ES-I3 (cell line): Measurements from ENCODE around the gene CXorf66.
"Not testable (repeated sequence)": the region's sequence is repeated elsewhere in the genome, so short reads cannot be mapped to it uniquely, and the experiment has no call there.

ENCODE experiments used
- H3K36me3 ChIP-seq: 2 replicates; pipeline ENCODE4 v1.6.1; 2013; ENCODE audit warnings: mild to moderate bottlenecking, low read length, control low read depth, moderate library complexity; ENCODE audit not compliant: insufficient read depth
- H3K4me1 ChIP-seq: 2 replicates; pipeline ENCODE4 v1.6.1; 2013; ENCODE audit warnings: mild to moderate bottlenecking, control low read depth, low read length; ENCODE audit not compliant: insufficient read depth
- H3K9ac ChIP-seq: 2 replicates; pipeline ENCODE4 v1.6.1; 2013; ENCODE audit warnings: low read depth, mild to moderate bottlenecking, low read length, moderate library complexity
- H3K9me3 ChIP-seq: 2 replicates; pipeline ENCODE4 v1.6.1; 2013; ENCODE audit warnings: mild to moderate bottlenecking, low read length, moderate library complexity; ENCODE audit not compliant: control insufficient read depth, insufficient read depth

Gene CXorf66

GRCh38 chrX:139965421-139965820 lies at the start of gene CXorf66:
CXorf66 (minus strand) TSS chrX:139965521; CDS start chrX:139965496, 25 bp downstream.
- no peaks in the 10 kb centered on the region for H3K36me3 ChIP-seq

DNA sequence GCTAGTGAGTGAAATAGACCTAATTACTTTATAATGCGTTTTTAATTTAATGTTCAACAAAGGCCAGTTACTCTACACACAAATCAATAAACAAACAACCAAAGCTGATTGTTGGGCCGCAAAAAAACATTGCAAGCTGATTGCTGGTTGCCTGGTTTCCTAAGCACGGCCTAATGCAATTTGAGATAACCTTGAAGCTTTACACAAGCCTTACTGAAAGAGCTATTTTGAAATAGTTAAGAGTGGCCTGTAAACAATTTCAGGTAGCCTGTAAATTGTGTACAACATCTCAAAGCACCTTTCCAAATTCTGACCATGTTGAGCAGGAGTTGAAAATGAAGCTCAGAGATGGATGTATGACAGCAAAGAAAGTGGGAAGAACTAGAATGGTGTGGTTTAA lies 17.5 kb upstream of the CXorf66 start:
- Histone ChIP-seq H3K4me1 (no peaks in the 10 kb centered on the region), H3K36me3 (no peaks in the 10 kb centered on the region), H3K9ac (no peak overlapping the region), H3K9me3 (no peaks in the 10 kb centered on the region)

More at GRCh38 chrX:139965421-139965820, at the start of gene CXorf66:
- Histone ChIP-seq H3K9ac (no peak within 1 kb of the TSS), H3K4me1 (peaks cover 6% of the 10 kb centered on the region; the same call in 1 of the 2 replicates), H3K9me3 (no peaks in the 10 kb centered on the region)

GRCh38 chrX:139974471-139974870 lies 9.2 kb upstream of the CXorf66 start:
- Histone ChIP-seq H3K4me1 (0 out of 2 replicates have a peak, but pooled peaks cover 3% of the 10 kb centered on the region), H3K9ac (no peak overlapping the region), H3K36me3 (no peaks in the 10 kb centered on the region), H3K9me3 (peaks cover 6% of the 10 kb centered on the region)

GRCh38 chrX:139972629-139973624 lies 7.6 kb upstream of the CXorf66 start:
- H3K9me3 ChIP-seq, result peaks cover 6% of the 10 kb centered on the region
- 0 out of 2 replicates have a peak, but pooled peaks cover 3% of the 10 kb centered on the region for H3K4me1 ChIP-seq
- H3K9ac ChIP-seq, result no peak overlapping the region
- no peaks in the 10 kb centered on the region for H3K36me3 ChIP-seq

DNA sequence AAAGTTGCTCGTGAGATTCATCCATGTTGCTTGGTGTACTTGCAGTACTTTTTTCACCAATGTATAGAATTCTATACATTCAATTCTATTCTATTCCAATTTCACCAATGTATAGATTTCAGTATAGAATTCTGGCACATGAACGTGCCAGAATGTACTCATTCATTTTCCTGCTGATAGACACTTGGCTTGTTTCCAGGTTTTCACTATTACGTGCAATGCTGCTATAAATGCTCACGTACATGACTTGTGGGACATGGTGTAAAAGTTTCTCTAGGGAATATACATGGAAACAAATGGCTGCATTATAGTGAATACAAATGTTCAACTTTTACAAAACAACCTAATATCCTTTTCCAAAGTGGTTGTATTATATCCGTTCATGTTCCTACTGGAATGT lies 6.8 kb upstream of the CXorf66 start:
- peaks cover 6% of the 10 kb centered on the region for H3K9me3 ChIP-seq
- H3K9ac ChIP-seq, result no peak overlapping the region
- H3K4me1 ChIP-seq, result peaks cover 4% of the 10 kb centered on the region; the same call in 1 of the 2 replicates

GRCh38 chrX:139971394-139971749 lies 6.1 kb upstream of the CXorf66 start:
- H3K36me3 ChIP-seq, result no peaks in the 10 kb centered on the region
- peaks cover 6% of the 10 kb centered on the region; the same call in 1 of the 2 replicates for H3K4me1 ChIP-seq
- H3K9me3 ChIP-seq, result peaks cover 2% of the 10 kb centered on the region; the same call in 1 of the 2 replicates
- H3K9ac ChIP-seq, result peak overlapping the region; percentile 43; the same call in 1 of the 2 replicates

More for the DNA sequence above, 6.8 kb upstream of the CXorf66 start:
- no peaks in the 10 kb centered on the region for H3K36me3 ChIP-seq

DNA sequence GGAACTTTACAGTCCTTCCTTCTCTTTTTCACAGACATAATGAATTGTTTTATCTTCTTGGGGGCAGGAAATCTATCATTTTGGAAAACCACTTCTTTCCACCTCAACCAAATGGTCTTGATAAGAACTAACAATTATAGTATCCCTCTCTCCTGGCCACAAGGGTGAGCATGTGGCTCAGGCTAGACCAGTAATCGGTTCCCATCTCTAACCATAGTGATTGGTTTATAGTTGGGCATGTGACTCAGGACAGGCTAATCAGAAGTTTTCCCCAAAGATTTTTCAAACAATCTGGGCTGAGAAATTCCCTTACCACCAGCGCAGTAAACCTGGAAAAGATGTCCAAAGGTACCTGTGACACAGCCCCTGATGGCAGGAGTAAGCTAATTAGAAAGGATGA lies 4.0 kb upstream of the CXorf66 start:
- Histone ChIP-seq H3K9me3 (no peaks in the 10 kb centered on the region), H3K4me1 (peaks cover 6% of the 10 kb centered on the region; the same call in 1 of the 2 replicates), H3K36me3 (no peaks in the 10 kb centered on the region), H3K9ac (no peak overlapping the region)

GRCh38 chrX:139967750-139968149 lies 2.4 kb upstream of the CXorf66 start:
- no peaks in the 10 kb centered on the region for H3K9me3 ChIP-seq
- H3K9ac ChIP-seq, result no peak overlapping the region
- H3K36me3 ChIP-seq, result no peaks in the 10 kb centered on the region
- H3K4me1 ChIP-seq, result peaks cover 6% of the 10 kb centered on the region; the same call in 1 of the 2 replicates

DNA sequence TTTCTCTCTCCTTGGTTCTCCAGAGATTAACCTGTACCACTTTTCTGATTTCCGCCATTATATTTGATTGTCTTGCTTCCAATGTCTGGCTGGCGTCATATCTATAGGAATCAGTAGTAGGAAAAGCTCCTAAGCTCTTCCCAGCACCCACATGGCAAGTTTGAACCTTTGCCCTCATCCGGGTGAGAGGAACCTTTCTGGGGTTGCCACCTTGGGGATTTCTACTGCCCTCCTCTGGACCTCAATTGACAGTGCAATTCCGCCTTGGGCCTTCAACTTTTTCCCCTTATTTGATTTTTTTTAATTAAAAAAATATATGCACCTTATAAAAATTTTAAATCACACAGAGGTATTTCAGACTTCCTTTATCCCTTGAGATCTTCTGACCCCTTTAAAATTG lies 2.0 kb upstream of the CXorf66 start:
- Histone ChIP-seq H3K36me3 (no peaks in the 10 kb centered on the region), H3K4me1 (peaks cover 6% of the 10 kb centered on the region; the same call in 1 of the 2 replicates), H3K9ac (no peak overlapping the region), H3K9me3 (no peaks in the 10 kb centered on the region)

DNA sequence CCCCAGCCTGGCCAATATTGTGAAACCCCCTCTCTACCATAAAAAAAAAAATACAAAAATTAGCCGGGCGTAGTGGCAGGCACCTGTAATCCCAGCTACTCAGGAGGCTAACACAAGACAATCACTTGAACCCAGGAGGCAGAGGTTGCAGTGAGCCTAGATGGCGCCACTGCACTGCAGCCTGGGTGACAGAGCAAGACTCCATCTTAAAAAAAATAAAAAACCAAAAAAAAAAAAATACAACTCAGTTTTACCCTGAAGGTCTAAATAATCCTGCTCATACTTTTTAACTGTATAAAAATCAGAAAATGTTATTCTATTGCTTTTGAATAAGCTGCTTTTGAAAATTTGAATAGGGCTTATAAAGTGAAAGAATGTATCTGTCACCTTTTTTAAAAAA lies 838 bp upstream of the CXorf66 start:
- H3K9ac ChIP-seq, result not testable (repeated sequence)

GRCh38 chrX:139961091-139961490 lies 4.2 kb downstream of the CXorf66 start:
- not testable (repeated sequence) for H3K9me3 ChIP-seq, H3K36me3 ChIP-seq, H3K4me1 ChIP-seq, H3K9ac ChIP-seq

More for the DNA sequence above, 838 bp upstream of the CXorf66 start:
- H3K4me1 ChIP-seq, H3K36me3 ChIP-seq, H3K9me3 ChIP-seq: not testable (repeated sequence)

- H3K36me3 ChIP-seq, result no peaks in the 10 kb centered on the region
Measured at GRCh38 chrX:139949703-139950102, 15.6 kb downstream of the CXorf66 start.

DNA sequence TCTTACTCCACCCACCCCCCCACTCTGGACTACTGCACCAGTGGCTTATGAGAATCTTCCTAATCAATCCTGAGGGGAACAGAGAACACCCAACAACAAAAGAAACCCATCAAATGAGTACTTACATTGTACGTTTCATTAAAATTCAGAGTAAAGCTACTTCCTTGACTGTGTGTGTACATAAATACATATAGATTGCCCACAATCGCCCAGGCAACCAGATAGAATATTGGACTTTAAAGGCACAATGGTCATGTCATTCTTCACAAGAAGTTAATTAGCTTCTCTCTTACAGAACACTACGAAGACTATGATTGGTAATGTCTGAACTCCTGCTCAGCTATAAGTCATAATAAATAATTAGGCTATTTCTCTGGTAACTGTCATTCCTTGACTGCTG lies 20.2 kb downstream of the CXorf66 start:
- Histone ChIP-seq H3K9ac (no peak overlapping the region), H3K9me3 (no peaks in the 10 kb centered on the region), H3K36me3 (no peaks in the 10 kb centered on the region), H3K4me1 (peaks cover 4% of the 10 kb centered on the region; the same call in 1 of the 2 replicates)

More at GRCh38 chrX:139949703-139950102, 15.6 kb downstream of the CXorf66 start:
- no peaks in the 10 kb centered on the region for H3K9me3 ChIP-seq
- H3K9ac ChIP-seq, result no peak overlapping the region
- peaks cover 4% of the 10 kb centered on the region; the same call in 1 of the 2 replicates for H3K4me1 ChIP-seq

- no peaks in the 10 kb centered on the region for H3K36me3 ChIP-seq
- H3K9me3 ChIP-seq, result no peaks in the 10 kb centered on the region
- peaks cover 14% of the 10 kb centered on the region for H3K4me1 ChIP-seq
- H3K9ac ChIP-seq, result peak overlapping the region; percentile 7; the same call in 1 of the 2 replicates
Measured at GRCh38 chrX:139936259-139936658, 29.1 kb downstream of the CXorf66 start.

DNA sequence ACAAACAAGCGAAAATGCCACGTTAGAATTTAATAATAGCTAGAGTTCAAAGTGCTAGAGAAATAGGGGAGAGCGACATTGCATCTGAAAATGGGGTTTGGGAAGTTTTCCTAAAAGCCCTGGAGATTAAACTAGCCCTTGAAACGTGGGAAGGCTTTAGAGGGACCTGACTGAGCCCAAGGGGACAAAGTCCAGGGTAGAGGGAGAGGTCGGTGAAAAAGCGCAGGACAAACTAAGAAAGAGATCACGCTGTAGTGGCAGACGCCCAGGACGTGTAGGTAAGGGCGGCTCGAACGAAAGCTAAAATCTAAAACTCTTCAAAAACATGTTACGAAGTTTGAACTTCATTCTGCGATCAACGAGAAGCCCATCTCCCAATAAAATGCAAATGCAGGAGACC lies 31.4 kb downstream of the CXorf66 start:
- Histone ChIP-seq H3K9me3 (no peaks in the 10 kb centered on the region), H3K9ac (peak overlapping the region; percentile 89), H3K4me1 (peaks cover 24% of the 10 kb centered on the region), H3K36me3 (no peaks in the 10 kb centered on the region)
